GM18873 (cell line): ENCODE results near the gene ZNF607.

Experiments used
- ATAC-seq: cut with Tn5 transposase; IDR thresholded peaks from one replicate; pipeline ENCODE4 v1.9.1; 2021; ENCODE audit warnings: mild to moderate bottlenecking, moderate library complexity, moderate number of reproducible peaks; ENCODE audit not compliant: unreplicated experiment, low FRiP score

ZNF607 gene

GRCh38 chr19:37654629-37655300 lies 64.8 kb downstream of the ZNF607 start:
- peak; percentile 43 for ATAC-seq

GRCh38 chr19:37654118-37654517 lies 65.4 kb downstream of the ZNF607 start:
- ATAC-seq = no peak
